DND-41 (cell line): ENCODE data around the gene AGAP1.

ENCODE experiments used
- EZH2 ChIP-seq: IDR thresholded peaks from 3 replicates; pipeline ENCODE4 v1.6.1; 2012; ENCODE audit warnings: borderline replicate concordance, low read depth, mild to moderate bottlenecking, moderate library complexity, low read length, inconsistent platforms; ENCODE audit not compliant: severe bottlenecking
- TF ChIP-seq, protein P1 (sequence below): IDR thresholded peaks from 2 replicates; pipeline ENCODE4 v1.5.1; 2012; ENCODE audit warnings: borderline replicate concordance, low read length, moderate library complexity, mild to moderate bottlenecking; ENCODE audit not compliant: poor library complexity, severe bottlenecking; ENCODE audit errors: extremely low read depth

DNA sequence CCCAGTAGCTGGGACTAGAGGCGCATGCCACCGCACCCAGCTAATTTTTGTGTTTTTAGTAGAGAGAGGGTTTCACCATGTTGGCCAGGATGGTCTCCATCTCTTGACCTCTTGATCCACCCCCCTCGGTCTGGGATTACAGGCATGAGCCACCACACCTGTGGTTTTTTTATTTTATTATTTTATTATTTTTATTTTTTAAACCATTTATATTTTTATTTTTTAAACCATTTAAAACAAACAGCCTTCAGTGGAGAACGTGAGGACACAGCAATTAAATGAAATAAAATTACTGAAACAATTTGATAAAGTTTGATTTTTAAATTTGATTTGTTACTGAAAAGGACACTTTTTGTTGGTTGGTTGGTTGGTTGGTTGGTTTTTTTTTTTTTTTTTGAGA, 181.0 kb downstream of the AGAP1 start:
- TF ChIP-seq EZH2 = no peak
- TF ChIP-seq, protein P1, sequence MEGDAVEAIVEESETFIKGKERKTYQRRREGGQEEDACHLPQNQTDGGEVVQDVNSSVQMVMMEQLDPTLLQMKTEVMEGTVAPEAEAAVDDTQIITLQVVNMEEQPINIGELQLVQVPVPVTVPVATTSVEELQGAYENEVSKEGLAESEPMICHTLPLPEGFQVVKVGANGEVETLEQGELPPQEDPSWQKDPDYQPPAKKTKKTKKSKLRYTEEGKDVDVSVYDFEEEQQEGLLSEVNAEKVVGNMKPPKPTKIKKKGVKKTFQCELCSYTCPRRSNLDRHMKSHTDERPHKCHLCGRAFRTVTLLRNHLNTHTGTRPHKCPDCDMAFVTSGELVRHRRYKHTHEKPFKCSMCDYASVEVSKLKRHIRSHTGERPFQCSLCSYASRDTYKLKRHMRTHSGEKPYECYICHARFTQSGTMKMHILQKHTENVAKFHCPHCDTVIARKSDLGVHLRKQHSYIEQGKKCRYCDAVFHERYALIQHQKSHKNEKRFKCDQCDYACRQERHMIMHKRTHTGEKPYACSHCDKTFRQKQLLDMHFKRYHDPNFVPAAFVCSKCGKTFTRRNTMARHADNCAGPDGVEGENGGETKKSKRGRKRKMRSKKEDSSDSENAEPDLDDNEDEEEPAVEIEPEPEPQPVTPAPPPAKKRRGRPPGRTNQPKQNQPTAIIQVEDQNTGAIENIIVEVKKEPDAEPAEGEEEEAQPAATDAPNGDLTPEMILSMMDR = no peak
